ENCODE data around the gene TXNL4B.

DNA sequence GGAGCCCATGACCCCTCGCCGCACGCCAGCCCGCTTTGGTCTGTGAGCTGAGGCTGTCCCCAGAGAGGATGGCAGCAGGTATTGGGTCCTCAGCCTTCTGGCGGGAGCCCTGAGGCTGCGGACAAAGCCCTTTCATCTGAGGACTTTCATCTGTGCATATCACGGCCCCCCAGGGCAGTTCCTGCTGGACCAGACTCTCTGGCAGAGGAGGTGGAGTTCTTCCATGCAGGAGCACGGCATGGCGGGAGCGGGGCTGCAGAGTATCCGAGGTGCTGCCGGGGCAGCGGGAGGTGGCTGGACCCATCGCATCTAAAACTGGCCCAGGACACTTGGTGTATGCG lies 19.0 kb upstream of the TXNL4B start:
- TF ChIP-seq, protein P1, sequence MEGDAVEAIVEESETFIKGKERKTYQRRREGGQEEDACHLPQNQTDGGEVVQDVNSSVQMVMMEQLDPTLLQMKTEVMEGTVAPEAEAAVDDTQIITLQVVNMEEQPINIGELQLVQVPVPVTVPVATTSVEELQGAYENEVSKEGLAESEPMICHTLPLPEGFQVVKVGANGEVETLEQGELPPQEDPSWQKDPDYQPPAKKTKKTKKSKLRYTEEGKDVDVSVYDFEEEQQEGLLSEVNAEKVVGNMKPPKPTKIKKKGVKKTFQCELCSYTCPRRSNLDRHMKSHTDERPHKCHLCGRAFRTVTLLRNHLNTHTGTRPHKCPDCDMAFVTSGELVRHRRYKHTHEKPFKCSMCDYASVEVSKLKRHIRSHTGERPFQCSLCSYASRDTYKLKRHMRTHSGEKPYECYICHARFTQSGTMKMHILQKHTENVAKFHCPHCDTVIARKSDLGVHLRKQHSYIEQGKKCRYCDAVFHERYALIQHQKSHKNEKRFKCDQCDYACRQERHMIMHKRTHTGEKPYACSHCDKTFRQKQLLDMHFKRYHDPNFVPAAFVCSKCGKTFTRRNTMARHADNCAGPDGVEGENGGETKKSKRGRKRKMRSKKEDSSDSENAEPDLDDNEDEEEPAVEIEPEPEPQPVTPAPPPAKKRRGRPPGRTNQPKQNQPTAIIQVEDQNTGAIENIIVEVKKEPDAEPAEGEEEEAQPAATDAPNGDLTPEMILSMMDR (IDR thresholded peaks at IDR 0.05), result no peak
- no peak for TF ChIP-seq POLR2A (IDR thresholded peaks at IDR 0.05)

All from testis (tissue), 2 donors.